Osteocyte (in vitro differentiated cells): ENCODE measurements around the gene CCDC107. TPM values are rescaled to one million over a fixed set of nuclear protein-coding genes. Genes with fewer than 3 reads are reported as not detected.
"Not testable (repeated sequence)": the region's sequence is repeated elsewhere in the genome, so short reads cannot be mapped to it uniquely, and the experiment has no call there.

Source experiments
- DNase-seq: peaks from one replicate; pipeline ENCODE4 v3.0.0; 2021; ENCODE audit warnings: mixed read lengths; ENCODE audit not compliant: unreplicated experiment; ENCODE audit errors: extremely low spot score
- H3K27ac Mint-ChIP-seq: one replicate; pipeline ENCODE4 v1.8.0; 2021; ENCODE audit warnings: mild to moderate bottlenecking, mixed read lengths; ENCODE audit not compliant: unreplicated experiment
- H3K27me3 Mint-ChIP-seq: one replicate; pipeline ENCODE4 v1.8.0; 2021; ENCODE audit warnings: mixed read lengths; ENCODE audit not compliant: unreplicated experiment
- H3K36me3 Mint-ChIP-seq: one replicate; pipeline ENCODE4 v1.8.0; 2021; ENCODE audit warnings: mixed read lengths; ENCODE audit not compliant: unreplicated experiment
- H3K4me1 Mint-ChIP-seq: one replicate; pipeline ENCODE4 v1.8.0; 2021; ENCODE audit warnings: mixed read lengths; ENCODE audit not compliant: unreplicated experiment
- H3K4me3 Mint-ChIP-seq: one replicate; pipeline ENCODE4 v1.8.0; 2021; ENCODE audit warnings: mild to moderate bottlenecking, moderate library complexity, mixed read lengths; ENCODE audit not compliant: unreplicated experiment
- H3K9me3 Mint-ChIP-seq: one replicate; pipeline ENCODE4 v1.8.0; 2021; ENCODE audit warnings: mixed read lengths; ENCODE audit not compliant: unreplicated experiment
- total RNA-seq: library from RNA; stranded (reverse); gene quantifications from 2 replicates; pipeline ENCODE4 v1.2.1, GENCODE V29; 2021
- TF ChIP-seq, protein P1 (sequence below): fragments of 200-600 bp; sonication (generic); IDR thresholded peaks from 2 replicates; pipeline ENCODE4 v1.5.0; 2021; ENCODE audit warnings: antibody characterized with exemption, mild to moderate bottlenecking, moderate library complexity

Gene CCDC107
- total RNA-seq, 1 donor from 2014 or later: 31.3 TPM

DNA sequence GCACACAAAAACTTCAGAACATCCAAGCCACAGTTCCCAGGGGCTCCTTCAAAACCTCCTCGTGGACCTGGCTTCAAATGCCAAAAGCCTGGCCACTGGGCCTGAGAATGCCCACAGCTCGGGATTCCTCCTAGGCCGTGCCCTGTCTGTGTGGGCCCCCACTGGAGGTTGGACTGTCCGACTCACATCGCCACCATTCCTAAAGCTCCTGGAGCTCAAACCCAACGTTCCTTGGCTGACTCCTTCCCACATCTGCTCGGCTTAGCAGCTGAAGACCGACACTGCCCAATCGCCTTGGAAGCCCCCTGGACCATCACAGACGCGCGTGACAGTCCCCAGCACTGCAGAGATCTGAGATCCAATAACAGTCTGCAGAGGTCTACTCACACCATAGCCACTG is 15.0 kb upstream of the CCDC107 start:
- Mint-ChIP-seq H3K27me3 (peaks cover under 1% of the 10 kb centered on the region), H3K4me1 (peaks cover 15% of the 10 kb centered on the region), H3K27ac (no peak overlapping the region), H3K36me3 (peaks cover 4% of the 10 kb centered on the region), H3K4me3 (no peak overlapping the region), H3K9me3 (no peaks in the 10 kb centered on the region)
- TF ChIP-seq, protein P1, sequence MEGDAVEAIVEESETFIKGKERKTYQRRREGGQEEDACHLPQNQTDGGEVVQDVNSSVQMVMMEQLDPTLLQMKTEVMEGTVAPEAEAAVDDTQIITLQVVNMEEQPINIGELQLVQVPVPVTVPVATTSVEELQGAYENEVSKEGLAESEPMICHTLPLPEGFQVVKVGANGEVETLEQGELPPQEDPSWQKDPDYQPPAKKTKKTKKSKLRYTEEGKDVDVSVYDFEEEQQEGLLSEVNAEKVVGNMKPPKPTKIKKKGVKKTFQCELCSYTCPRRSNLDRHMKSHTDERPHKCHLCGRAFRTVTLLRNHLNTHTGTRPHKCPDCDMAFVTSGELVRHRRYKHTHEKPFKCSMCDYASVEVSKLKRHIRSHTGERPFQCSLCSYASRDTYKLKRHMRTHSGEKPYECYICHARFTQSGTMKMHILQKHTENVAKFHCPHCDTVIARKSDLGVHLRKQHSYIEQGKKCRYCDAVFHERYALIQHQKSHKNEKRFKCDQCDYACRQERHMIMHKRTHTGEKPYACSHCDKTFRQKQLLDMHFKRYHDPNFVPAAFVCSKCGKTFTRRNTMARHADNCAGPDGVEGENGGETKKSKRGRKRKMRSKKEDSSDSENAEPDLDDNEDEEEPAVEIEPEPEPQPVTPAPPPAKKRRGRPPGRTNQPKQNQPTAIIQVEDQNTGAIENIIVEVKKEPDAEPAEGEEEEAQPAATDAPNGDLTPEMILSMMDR: no peak
- no peak for DNase-seq

DNA sequence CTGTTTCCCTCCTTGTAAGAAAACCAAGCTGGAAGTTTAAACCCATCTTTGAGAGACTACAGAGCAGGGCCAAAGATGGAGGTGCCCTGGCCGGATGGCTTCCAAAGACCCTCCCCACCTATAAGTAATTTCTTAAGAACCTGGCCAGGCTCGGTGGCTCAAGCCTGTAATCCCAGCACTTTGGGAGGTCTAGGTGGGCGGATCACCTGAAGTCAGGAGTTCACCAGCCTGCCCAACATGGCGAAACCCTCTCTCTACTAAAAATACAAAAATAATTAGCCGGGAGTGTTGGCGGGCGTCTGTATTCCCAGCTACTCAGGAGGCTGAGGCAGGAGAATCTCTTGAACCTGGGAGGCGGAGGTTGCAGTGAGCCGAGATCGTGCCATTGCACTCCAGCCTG is 12.4 kb upstream of the CCDC107 start:
- not testable (repeated sequence) for DNase-seq, H3K27me3 Mint-ChIP-seq, H3K9me3 Mint-ChIP-seq, H3K4me1 Mint-ChIP-seq, H3K36me3 Mint-ChIP-seq
- Mint-ChIP-seq H3K4me3 (peak overlapping the region; percentile 85), H3K27ac (peak overlapping the region; percentile 93)

DNA sequence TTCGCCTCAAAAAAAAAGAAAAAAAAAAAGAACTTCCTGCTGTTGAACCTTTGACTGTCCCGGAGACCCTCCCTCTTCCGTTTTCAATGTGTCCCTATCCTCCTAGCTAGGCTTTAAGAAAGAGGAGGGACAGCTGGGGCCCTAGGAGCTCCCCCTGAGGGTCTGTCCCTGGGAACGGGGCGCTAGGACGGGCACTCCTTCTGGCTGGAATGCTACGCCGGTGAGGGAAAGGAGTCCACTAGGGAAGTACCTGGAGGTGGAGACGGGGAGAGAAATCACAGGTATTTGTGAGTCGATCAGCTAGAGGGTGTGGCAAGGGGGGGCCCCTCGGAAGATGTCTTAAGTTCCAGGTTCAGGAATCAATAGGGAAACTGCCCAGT is 11.9 kb upstream of the CCDC107 start:
- peak overlapping the region; percentile 93 for H3K27ac Mint-ChIP-seq
- TF ChIP-seq, protein P1: no peak
- peak overlapping the region; percentile 85 for H3K4me3 Mint-ChIP-seq
- H3K9me3 Mint-ChIP-seq: no peaks in the 10 kb centered on the region
- no peak for DNase-seq
- no peaks in the 10 kb centered on the region for H3K36me3 Mint-ChIP-seq
- no peaks in the 10 kb centered on the region for H3K27me3 Mint-ChIP-seq
- peaks cover 9% of the 10 kb centered on the region for H3K4me1 Mint-ChIP-seq

DNA sequence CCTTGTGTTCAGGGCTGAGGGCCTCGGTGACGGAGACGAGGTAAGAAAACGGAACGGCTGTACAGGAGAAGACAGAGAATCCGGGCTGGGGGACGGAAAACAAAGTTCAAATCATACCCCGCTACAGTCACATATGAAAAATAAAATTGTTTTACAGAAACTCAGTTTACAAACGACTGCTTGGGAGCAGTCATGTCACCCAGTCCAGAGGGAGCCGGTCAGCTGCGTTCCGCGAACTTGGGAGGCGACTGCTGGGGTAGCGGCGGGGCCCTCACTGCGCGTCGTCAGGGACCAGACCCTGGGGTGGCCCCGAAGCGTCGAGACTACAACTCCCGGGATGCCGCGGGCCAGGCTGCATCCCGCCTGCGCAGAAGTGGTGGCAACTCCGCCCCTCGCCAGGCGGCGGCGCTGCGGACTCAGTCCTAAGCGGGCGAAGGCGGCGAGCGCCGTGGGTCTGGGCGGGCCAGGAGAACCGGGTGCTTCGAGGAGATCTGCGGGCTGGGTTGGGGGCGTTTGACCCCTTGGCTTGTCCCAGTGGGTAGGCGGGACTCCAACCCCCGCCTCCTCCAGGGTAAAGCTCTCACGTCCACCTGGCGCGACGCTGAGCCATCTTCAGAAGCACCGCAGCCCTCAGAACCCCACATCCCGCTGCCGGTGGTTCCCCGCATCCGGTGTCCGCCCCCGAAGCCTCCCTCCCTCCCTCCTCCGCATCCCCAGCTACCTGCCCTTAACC is 11.4 kb upstream of the CCDC107 start:
- Mint-ChIP-seq H3K27ac (peak overlapping the region; percentile 93), H3K4me3 (peak overlapping the region; percentile 85), H3K36me3 (no peaks in the 10 kb centered on the region), H3K27me3 (no peaks in the 10 kb centered on the region), H3K9me3 (no peaks in the 10 kb centered on the region), H3K4me1 (peaks cover 9% of the 10 kb centered on the region)
- TF ChIP-seq, protein P1: peak; percentile 92
- DNase-seq: peak; percentile 98

DNA sequence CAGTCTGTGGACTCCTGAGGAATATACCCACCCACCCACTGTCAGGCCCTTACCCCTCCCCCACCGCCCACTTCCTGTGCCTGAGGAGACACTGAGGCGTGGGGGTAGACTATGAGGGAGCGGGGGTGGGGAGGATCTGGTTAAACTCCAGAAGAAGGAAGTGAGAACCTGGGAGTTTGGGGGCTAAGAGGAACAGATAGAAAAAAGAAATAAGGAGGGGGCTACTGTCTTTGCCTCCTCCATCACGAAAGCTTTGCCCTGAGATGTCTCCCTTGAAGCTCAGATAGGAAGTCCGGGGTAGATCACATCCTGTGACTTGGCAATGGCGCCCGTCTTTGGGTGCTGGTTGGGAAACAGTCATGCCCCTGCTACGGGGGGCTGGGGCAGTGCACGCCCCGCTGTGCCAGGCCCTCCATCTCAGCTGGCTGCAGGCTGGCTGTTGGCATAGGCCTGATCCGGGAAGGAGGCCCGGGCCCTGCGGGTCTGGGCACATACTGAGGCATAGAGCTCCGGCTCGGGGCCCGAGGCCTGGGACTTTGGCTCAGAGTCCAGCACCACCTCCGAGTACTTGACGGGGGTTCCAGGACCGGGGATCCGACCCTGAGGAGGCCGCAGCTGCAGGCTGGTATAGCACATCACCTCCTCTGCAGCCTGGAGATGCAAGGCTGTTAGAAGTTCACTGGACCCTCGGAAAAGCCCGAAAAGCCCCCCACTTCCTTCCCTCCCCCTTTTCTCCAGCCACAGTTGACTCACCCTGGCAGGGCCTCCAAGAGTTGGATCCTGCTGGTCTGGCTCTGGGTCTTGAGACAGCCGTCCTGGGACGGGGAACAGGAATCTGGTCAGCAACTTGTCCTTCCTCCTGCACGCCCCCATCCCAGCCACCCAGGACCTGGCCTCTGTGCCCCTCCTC is 8.4 kb upstream of the CCDC107 start:
- H3K9me3 Mint-ChIP-seq: no peaks in the 10 kb centered on the region

More for the DNA sequence above, 8.4 kb upstream of the CCDC107 start:
- TF ChIP-seq, protein P1: no peak
- H3K27ac Mint-ChIP-seq: no peak overlapping the region
- no peaks in the 10 kb centered on the region for H3K36me3 Mint-ChIP-seq
- H3K4me1 Mint-ChIP-seq: peaks cover 9% of the 10 kb centered on the region
- DNase-seq: no peak
- H3K27me3 Mint-ChIP-seq: no peaks in the 10 kb centered on the region
- H3K4me3 Mint-ChIP-seq: no peak overlapping the region
